Upper lobe of left lung (tissue), 4 donors: ENCODE results near the gene ZNF227.

Experiments
- CTCF ChIP-seq, 6 experiments: fragments of 450-650 bp in 4 of 6; fragments of 200-600 bp in 2 of 6; sonication (generic) in 2 of 6; IDR thresholded peaks; one replicate each; pipeline ENCODE4 v1.5.1; 2016 to 2019; ENCODE audit warnings: antibody characterized with exemption in 6 of 6
- POLR2A ChIP-seq, 4 donors: fragments of 450-650 bp; IDR thresholded peaks; one replicate each; pipeline ENCODE4 v1.5.1; 2016 to 2017; ENCODE audit warnings: antibody characterized with exemption in 4 of 4, mild to moderate bottlenecking in 2 of 4

DNA sequence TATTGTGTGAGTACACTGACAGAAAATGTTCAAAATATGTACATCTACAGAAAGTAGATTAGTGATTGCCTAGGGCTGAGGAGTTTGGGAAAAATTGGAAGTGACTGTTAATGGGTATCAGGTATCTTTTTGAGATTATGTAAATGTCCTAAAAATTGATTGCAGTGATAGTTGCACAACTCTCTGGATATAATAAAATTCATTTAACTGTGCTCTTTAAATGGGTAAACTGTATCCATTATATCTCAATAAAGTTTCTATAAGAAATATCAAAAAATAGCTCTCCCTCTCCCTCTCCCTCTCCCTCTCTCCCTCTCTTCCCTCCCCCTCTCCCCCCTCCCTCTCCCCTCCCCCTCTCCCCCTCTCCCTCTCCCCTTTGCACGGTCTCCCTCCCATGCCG lies 9.4 kb upstream of the ZNF227 start:
- no peak for TF ChIP-seq CTCF (IDR thresholded peaks at IDR 0.05)
- no peak for TF ChIP-seq POLR2A (IDR thresholded peaks at IDR 0.05)
